HG03066 (cell line): ENCODE results near the gene PIP5K1B.

Experiments used
- ATAC-seq: cut with Tn5 transposase; IDR thresholded peaks from one replicate; pipeline ENCODE4 v1.9.1; 2021; ENCODE audit warnings: low read depth; ENCODE audit not compliant: unreplicated experiment

PIP5K1B gene

GRCh38 chr9:68731857-68732256, 26.8 kb downstream of the PIP5K1B start:
- ATAC-seq, result no peak

GRCh38 chr9:68732405-68733020, 27.5 kb downstream of the PIP5K1B start:
- no peak for ATAC-seq

- no peak for ATAC-seq
Measured at GRCh38 chr9:68733021-68733405, 28.0 kb downstream of the PIP5K1B start.

GRCh38 chr9:68738358-68738757, 33.3 kb downstream of the PIP5K1B start:
- ATAC-seq, result no peak

GRCh38 chr9:68739621-68740174, 34.7 kb downstream of the PIP5K1B start:
- ATAC-seq, result no peak

- ATAC-seq, result no peak
Measured at GRCh38 chr9:68740561-68740960, 35.5 kb downstream of the PIP5K1B start.

- no peak for ATAC-seq
Measured at GRCh38 chr9:68741234-68741633, 36.2 kb downstream of the PIP5K1B start.

GRCh38 chr9:68741704-68742332, 36.8 kb downstream of the PIP5K1B start:
- no peak for ATAC-seq

- ATAC-seq, result no peak
Measured at GRCh38 chr9:68742333-68742730, 37.3 kb downstream of the PIP5K1B start.

GRCh38 chr9:68744426-68744825, 39.4 kb downstream of the PIP5K1B start:
- no peak for ATAC-seq

GRCh38 chr9:68746525-68746924, 41.5 kb downstream of the PIP5K1B start:
- ATAC-seq, result no peak

GRCh38 chr9:68747043-68747533, 42.0 kb downstream of the PIP5K1B start:
- ATAC-seq, result no peak

GRCh38 chr9:68749135-68749534, 44.1 kb downstream of the PIP5K1B start:
- ATAC-seq, result no peak

GRCh38 chr9:68749579-68750159, 44.6 kb downstream of the PIP5K1B start:
- ATAC-seq, result no peak

- ATAC-seq, result no peak
Measured at GRCh38 chr9:68750255-68750654, 45.2 kb downstream of the PIP5K1B start.

GRCh38 chr9:68750786-68751185, 45.7 kb downstream of the PIP5K1B start:
- no peak for ATAC-seq

GRCh38 chr9:68751556-68751955, 46.5 kb downstream of the PIP5K1B start:
- ATAC-seq, result no peak

- no peak for ATAC-seq
Measured at GRCh38 chr9:68755051-68755450, 50.0 kb downstream of the PIP5K1B start.

- no peak for ATAC-seq
Measured at GRCh38 chr9:68755752-68756151, 50.7 kb downstream of the PIP5K1B start.

GRCh38 chr9:68759981-68760673, 55.1 kb downstream of the PIP5K1B start:
- ATAC-seq, result no peak

- no peak for ATAC-seq
Measured at GRCh38 chr9:68760674-68761333, 55.8 kb downstream of the PIP5K1B start.
